NT2/D1 (cell line): ENCODE results near the gene PLXNA2.

Experiments used
- DNase-seq: peaks from one replicate; pipeline ENCODE4 v3.0.0-alpha.2; 2011; ENCODE audit warnings: low read depth, low spot score
- H3K27me3 ChIP-seq: 2 replicates; pipeline ENCODE4 v1.6.0; 2011; ENCODE audit warnings: mild to moderate bottlenecking; ENCODE audit not compliant: insufficient read length, insufficient read depth
- H3K36me3 ChIP-seq: 2 replicates; pipeline ENCODE4 v1.6.1; 2011; ENCODE audit warnings: mild to moderate bottlenecking, low read length, mixed read lengths; ENCODE audit not compliant: insufficient read depth, insufficient read length
- H3K4me1 ChIP-seq: 2 replicates; pipeline ENCODE4 v1.5.1; 2011; ENCODE audit not compliant: insufficient read depth, insufficient read length
- H3K4me3 ChIP-seq: 2 replicates; pipeline ENCODE4 v1.5.1; 2011; ENCODE audit warnings: low read depth; ENCODE audit not compliant: insufficient read length
- H3K9ac ChIP-seq: 2 replicates; pipeline ENCODE4 v1.6.0; 2011; ENCODE audit warnings: low read depth; ENCODE audit not compliant: insufficient read length
- H3K9me3 ChIP-seq: 2 replicates; pipeline ENCODE4 v1.5.1; 2011; ENCODE audit warnings: mild to moderate bottlenecking, low read length; ENCODE audit not compliant: insufficient read depth
- SUZ12 ChIP-seq: IDR thresholded peaks from 2 replicates; pipeline ENCODE4 v1.6.1; 2011; ENCODE audit not compliant: insufficient read length, insufficient read depth; ENCODE audit errors: extremely low read depth
- YY1 ChIP-seq: IDR thresholded peaks from 2 replicates; pipeline ENCODE4 v1.6.1; 2011; ENCODE audit not compliant: insufficient read length, insufficient read depth
- ZNF274 ChIP-seq: IDR thresholded peaks from 2 replicates; pipeline ENCODE4 v1.6.1; 2011; ENCODE audit warnings: mild to moderate bottlenecking, low read depth, low read length

Gene PLXNA2

GRCh38 chr1:207981976-207982375, 262.2 kb downstream of the PLXNA2 start:
- no peaks in the 10 kb centered on the region for H3K27me3 ChIP-seq
- no peak for TF ChIP-seq SUZ12
- no peak overlapping the region for H3K9ac ChIP-seq
- no peaks in the 10 kb centered on the region for H3K9me3 ChIP-seq
- no peaks in the 10 kb centered on the region for H3K36me3 ChIP-seq
- DNase-seq = peak; percentile 61
- no peak overlapping the region for H3K4me3 ChIP-seq
- no peaks in the 10 kb centered on the region for H3K4me1 ChIP-seq

GRCh38 chr1:207978441-207978840, 265.7 kb downstream of the PLXNA2 start:
- Histone ChIP-seq H3K36me3 (no peaks in the 10 kb centered on the region), H3K4me1 (no peaks in the 10 kb centered on the region), H3K27me3 (no peaks in the 10 kb centered on the region), H3K9me3 (no peaks in the 10 kb centered on the region), H3K9ac (no peak overlapping the region), H3K4me3 (no peak overlapping the region)
- DNase-seq = no peak
- no peak for TF ChIP-seq ZNF274

DNA sequence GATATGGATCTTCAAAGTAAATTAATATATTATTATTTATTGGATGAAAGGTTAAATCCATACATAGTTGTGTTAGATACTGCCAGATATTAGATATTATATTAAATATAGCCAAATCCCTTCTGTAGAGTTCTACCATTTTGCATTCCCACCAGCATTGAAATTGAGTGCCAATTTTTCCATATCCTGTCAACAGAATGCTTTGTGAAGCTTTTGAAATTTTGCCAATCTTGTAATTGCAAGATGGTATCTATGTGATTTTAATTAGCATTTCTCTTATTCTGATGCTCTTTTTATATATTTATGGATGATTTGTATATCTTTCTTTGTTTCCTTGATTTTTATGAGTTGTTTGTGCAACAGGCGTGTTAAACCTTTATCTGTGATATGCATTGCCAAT, 266.3 kb downstream of the PLXNA2 start:
- TF ChIP-seq YY1 (no peak), SUZ12 (no peak), ZNF274 (no peak)
- no peaks in the 10 kb centered on the region for H3K4me1 ChIP-seq
- H3K9me3 ChIP-seq = peaks cover 4% of the 10 kb centered on the region; the same call in 1 of the 2 replicates
- DNase-seq = no peak
- no peaks in the 10 kb centered on the region for H3K27me3 ChIP-seq
- H3K9ac ChIP-seq = no peak overlapping the region
- no peak overlapping the region for H3K4me3 ChIP-seq
- H3K36me3 ChIP-seq = no peaks in the 10 kb centered on the region

GRCh38 chr1:207973898-207974568, 270.2 kb downstream of the PLXNA2 start:
- Histone ChIP-seq H3K36me3 (no peaks in the 10 kb centered on the region), H3K4me3 (no peak overlapping the region), H3K27me3 (no peaks in the 10 kb centered on the region), H3K9me3 (peaks cover 4% of the 10 kb centered on the region; the same call in 1 of the 2 replicates), H3K4me1 (no peaks in the 10 kb centered on the region), H3K9ac (no peak overlapping the region)
- TF ChIP-seq YY1 (no peak), ZNF274 (no peak), SUZ12 (no peak)
- DNase-seq = no peak

DNA sequence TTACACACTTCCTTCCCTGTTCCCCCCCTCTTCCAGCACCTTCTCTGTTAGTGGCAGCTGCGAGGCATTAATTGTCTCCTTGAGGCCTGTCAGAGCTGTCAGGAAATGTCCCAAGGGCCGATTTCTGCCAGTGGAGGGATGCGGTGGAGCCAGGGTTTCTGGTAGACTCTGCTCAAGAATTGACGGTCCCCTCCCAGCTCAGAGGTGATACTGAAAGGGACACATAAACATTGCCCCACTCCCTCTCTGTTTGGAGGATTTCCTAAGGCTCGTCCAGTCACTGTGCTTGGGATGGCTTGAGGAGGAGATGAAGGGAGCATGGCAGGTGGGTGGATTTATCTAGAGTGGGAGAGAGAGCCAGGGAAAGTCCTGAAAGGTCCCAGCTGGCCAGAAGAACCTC, 271.8 kb downstream of the PLXNA2 start:
- DNase-seq = no peak
- Histone ChIP-seq H3K4me1 (no peaks in the 10 kb centered on the region), H3K9me3 (peaks cover 4% of the 10 kb centered on the region; the same call in 1 of the 2 replicates), H3K27me3 (no peaks in the 10 kb centered on the region), H3K36me3 (no peaks in the 10 kb centered on the region), H3K9ac (no peak overlapping the region), H3K4me3 (no peak overlapping the region)
- TF ChIP-seq SUZ12 (no peak), ZNF274 (no peak), YY1 (no peak)
